ENCODE measurements around the gene NATD1.

NATD1 gene

DNA sequence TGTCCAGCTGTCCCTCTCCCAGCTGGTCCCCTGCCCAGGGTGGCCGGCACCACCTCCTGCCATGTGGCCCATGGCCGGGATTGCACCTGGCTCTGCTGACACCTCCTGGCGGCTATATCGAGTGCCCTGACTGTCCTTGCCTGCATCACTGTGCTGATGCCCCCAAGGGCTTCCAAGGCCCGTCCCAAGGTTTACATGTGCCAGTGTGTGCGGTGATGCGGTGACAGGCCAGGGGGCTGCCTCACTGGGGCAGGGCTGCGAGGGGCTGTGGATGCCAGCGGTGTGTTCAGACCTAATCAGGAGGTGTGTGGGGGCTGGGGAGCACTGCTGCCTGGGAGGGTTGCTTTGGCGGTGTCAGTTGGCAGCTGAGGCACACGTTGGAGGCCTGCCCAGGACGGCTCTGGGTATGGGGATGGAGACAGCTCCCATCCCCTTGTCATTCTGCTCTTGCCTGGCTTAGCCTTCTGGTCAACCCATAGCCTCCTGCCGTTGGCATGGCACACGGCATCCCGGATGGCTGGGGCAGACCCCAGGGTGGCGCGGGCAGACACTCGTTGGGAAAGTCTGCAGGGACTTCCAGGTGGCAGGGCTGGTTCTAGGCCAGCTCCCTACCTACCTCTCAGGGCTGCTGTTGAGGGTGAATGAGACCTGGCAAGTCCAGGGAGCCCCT is 36.8 kb upstream of the NATD1 start:
- no peak for DNase-seq

GRCh38 chr17:21289175-21289901 is 36.1 kb upstream of the NATD1 start:
- no peak for DNase-seq

GRCh38 chr17:21288571-21289017 is 35.4 kb upstream of the NATD1 start:
- DNase-seq, result peak in 1 of 2 experiments; percentile 39

GRCh38 chr17:21287703-21288449 is 34.7 kb upstream of the NATD1 start:
- peak; percentile 92 to 99 for DNase-seq

DNA sequence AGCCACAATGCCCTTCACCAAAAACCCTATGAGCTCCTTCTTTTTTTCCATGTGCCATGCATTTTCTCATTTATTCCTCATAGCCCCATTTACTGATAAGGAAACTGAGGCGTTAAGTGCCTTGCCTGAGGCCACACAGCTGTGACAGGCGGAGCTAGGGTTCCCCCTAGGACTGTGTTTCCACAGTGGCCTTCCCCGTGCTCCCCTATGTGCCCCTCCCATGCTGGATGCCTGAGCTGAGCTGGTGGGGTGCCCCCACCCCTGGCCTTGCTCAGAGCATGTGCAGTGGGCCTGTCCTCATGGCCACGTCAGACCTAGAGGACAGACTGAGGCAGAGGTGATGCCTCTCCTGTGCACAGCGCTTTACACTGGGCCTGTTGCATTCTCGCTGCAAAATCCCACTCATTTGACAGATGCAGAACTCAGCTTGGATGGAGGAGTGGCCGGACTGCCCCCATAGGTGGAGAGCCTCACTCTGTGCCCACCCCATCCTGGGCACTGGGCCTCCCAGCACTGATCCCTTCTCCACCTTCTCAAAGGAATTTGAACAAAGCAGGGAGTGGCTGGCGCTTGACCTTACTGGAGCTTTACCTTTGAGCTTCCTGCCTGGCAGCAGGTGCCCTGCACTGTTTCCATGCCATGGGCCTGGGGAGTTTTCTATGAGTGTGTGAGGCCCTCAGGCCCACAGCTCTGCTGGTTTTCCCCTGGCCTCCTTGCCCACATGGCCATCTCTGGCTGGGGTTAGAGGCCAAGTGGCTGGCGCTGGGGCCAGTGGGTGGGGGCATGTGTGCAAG is 33.9 kb upstream of the NATD1 start:
- DNase-seq, result peak in 1 of 2 experiments; percentile 53

DNA sequence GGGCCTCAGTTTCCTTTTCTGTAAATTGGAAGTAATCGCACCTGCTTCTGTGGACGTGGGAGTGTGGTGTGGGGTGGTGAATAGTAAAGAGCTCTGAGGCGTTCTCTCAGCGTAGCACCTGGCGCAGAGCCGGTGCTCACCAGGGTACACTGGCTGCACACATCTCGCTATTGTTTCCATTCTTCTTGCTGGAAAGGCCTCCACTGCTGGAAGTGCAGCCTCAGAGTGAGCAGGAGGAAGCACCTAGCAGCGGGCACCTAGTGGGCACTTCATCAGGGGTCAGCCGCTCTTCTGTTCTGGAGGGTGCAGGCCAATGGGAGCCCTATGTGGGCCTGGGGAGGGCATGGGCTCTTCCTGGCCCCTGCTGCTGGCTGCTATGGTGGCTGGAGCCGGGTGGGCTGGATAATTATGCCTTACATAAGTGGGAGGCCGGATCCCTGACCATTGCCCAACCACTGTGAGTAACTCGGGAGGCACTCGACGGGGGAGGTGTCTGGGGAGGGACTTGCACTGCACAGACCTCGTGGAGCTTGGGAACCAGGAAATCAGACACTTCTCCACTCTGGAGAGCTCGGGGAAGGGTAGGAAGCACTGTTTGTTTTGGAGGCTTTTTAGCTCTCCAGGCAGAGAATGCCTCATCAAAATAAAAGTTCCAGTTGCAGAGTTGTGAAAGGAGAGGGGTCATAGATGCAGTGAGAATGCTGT is 33.0 kb upstream of the NATD1 start:
- no peak for DNase-seq

GRCh38 chr17:21285164-21286065 is 32.2 kb upstream of the NATD1 start:
- DNase-seq, result no peak

GRCh38 chr17:21284319-21285163 is 31.3 kb upstream of the NATD1 start, which contains the start of gene MAP2K3:
TSS of gene MAP2K3 (plus strand) at chr17:21284711. CDS start at chr17:21284921, 210 bp downstream.
- peak; percentile 97 to 98 for DNase-seq

DNA sequence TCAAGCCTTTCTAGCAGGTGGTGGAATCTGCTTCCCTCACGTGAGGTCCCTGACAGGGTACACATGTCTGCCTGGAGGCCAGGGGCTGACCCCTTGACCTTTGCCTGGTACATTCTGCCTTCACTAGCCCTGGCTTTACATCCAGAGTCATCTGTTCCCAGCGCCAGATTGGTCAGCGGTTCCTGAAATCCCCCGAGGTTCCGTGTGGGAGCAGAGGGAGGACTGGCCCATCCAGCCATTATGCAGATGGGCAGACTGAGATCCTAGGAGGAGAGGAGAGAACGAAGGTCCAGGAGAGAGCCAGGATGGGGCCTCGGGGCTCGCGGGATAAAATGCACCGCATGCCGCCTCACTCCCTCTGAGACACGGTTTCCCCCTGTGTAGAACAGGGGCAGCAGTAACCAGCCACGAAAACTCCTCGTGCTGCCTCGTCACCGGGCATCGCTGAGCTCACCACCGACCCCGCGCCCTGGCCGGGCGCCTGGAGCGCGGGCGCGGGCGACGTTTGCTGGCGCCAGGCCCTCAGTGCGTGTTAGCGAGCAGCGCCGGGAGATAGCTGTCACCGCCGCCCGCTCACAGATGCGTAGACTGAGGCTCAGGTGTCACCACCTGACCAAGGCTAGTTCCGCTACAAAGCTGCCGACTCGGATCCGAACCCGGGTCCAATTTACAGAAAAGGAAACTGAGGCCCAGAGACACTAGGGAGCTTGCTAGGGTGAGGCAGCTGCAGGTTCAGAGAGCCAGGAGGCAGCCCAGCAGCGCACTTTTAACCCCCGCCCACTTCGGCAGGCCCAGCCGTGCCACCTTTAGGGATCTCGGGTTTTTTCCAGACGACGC is 30.5 kb upstream of the NATD1 start:
- no peak for DNase-seq

GRCh38 chr17:21282850-21283249 is 29.6 kb upstream of the NATD1 start:
- DNase-seq, result no peak

DNA sequence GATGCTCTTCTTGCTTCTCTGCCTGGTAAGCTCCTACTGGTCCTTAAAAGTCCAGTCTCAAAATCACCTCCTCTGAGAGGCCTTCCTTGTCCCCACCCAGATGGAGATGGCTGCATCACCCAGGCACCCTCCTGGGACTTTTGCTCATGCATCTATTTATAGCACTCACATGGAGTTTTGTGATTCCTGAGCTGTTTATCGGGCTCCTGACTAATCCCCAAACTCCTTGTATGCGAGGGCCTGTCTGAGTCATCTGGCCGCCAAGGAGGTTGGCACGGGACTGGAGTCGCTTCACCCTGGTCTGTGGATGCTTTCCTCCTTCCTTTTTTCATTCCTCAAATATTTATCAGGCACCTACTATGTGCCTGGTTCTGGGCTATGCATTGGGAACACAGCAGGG is 29.0 kb upstream of the NATD1 start:
- no peak for DNase-seq

DNA sequence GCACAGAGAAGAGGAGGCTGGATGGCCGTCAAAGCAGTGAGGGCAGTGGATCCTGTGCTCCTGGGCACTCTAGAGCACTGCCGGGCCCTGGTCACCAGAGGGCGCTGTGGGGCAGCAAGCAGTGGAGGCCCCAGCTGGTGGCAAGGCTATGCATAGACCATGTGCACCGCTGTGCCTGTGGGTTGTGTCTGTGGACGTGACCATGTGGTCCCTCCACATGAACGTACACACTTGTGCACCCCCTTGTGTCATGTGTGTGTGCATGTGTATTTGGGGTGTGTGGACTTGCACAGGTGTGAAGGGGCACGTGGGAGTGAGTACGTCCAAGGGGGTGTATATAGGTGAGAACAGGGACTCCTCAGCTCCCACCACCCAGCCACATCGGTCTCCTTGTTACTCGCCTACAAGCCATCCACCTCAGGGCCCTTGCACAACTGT is 26.9 kb upstream of the NATD1 start:
- DNase-seq, result peak; percentile 85 to 91

DNA sequence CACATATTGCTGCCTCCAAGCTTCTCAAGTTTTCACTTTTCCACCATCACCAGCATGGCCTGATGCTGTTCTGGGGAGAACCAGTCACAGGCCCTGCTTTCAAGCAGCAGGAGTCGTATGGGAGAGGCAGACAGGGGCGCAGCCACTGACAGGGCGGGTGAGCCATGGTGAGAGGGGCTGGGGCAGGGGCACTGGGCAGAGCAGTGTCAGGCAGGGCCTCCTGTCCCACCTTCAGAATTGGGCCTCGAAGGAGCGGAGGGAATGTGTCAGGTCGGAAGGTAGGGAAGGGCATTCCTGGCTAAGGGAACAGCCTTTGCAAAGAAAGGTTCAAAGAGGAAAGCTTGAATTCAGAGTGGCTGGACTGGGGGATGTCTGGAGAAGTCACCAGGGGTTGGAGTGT is 26.4 kb upstream of the NATD1 start:
- no peak for DNase-seq

DNA sequence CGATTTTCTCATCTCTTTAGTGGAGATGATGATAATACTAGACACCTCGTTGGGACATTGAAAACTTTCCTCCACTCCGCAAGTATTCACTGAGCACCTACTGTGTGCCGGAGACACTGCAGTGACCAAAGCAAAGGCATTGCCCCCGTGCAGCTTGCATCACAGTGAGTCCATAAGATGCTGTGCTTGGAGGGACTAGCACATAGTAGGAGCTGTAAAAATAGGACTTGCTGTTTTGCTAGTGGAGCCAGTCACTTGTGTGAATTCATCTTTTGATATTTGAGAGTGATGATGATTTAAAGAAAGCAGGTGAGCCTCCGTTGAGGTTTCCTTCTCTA is 26.0 kb upstream of the NATD1 start:
- no peak for DNase-seq

GRCh38 chr17:21278450-21279197 is 25.4 kb upstream of the NATD1 start:
- DNase-seq, result peak in 1 of 2 experiments; percentile 45

DNA sequence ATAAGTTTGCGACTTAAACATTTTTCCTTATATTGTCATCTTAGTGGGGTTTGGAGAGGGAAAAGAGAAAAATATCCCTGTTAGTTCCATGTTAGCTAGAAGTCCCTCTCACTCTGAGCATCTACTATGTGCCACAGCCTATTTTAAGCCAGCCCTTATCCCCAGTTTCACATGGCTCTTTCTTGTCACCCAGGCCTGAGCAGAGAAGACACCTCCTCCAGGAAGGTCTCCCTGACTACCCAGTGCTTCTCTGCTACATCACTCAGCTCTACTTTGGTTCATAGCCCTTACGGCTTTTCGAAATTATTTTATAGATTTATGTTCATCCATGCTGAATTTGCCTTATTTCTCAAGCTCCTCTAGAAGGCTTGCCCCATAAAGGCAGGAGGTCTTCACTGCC is 24.1 kb upstream of the NATD1 start:
- DNase-seq, result no peak

DNA sequence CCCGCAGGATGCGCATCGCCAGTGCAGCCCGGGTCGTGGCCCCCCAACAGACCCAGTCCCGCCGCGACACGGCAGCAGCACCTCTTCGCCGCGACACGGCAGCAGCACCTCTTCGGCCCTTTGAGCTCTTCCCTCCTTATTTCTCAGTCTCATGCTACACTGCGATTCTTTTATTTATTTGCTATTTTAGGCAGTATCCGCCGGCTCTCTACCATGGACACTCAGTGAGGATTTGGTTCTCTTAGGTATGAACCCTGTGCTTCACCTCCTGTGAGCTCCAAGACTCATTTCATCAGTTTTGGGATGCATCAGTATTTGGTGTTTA is 23.0 kb upstream of the NATD1 start:
- no peak for DNase-seq

DNA sequence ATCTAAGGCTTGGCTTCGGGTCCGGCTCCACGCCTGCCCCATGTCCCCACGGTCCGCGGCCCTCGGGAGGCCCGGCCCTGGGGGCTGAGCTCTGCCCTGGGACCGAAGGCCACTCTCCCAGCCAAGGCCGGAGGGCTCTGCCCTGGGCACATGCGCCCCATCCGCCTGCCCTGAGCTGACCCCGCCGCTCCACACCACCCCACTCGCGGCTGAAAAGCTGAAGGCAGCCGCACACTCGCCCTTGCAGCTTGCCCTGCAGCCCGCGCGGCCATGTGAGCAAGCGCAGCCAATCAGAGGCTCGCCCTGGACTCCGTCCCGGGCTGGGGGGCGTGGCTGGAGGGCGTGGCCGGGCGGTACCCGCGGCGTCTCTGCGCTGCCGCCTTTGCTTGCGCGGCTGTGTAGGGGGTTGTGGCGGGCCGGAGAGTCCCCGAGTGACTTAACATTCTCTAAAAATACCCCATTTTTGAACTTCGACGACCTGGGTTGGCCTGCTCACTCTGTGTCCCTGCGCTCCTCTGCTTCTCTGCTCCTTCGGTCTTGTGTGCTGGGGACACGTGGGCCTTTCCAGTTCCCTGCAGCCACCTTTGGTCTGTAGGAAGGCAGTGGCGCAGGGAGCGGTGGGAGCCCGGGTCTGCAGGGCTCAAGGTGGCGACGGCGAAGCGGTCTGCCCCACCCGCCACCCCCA is 22.5 kb upstream of the NATD1 start:
- peak; percentile 92 to 99 for DNase-seq
